ENCODE measurements around the gene NUDT19.
A peak's percentile ranks its signal among the peaks of the same experiment; 100 is the strongest.
"Not testable (repeated sequence)": the region's sequence is repeated elsewhere in the genome, so short reads cannot be mapped to it uniquely, and the experiment has no call there.

NUDT19 gene

DNA sequence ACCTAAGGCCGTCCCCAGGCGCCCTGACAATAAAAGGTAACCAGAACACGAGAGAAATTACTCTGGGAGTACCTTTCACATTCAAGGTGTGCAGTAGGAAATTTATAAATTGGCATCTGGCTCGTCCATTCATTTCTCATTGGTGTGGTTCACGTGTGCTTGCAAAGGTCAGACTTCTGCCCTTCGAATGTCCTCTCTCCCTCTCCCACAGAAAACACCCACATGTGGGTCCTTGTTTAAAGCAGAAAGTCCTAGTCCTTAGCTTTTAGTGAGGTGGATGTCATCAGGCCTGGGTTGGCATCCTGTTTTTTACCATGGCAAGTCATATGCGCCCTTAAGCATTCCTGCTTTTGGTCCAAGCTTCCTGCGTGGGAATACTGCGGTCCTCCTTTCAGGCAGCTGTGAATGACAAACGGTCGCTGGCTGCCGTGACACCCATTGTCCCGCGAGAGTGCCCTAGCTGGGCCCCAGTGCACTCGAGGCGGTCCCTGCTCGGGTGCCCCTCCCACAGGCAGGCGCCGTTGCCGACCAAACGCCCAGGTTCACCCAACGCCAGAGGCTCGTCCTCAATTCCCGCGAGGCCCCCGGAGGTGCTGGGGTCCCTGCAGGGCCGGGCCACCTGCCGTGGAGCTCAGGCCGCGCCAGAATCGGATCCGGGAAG, at the start of gene NUDT19:
Gene NUDT19 (plus strand): TSS at position 531 of the 661 bp plus-strand sequence. CDS start 140 bp downstream, outside the sequence.
- DNase-seq (ENCODE audit: low spot score in 2 of 2) (peak; percentile 63 to 90), ATAC-seq (peak; percentile 86)
- no peaks in the 10 kb centered on the region for H3K9me3 Mint-ChIP-seq
- peak within 1 kb of the TSS; percentile 96 for H3K27ac Mint-ChIP-seq
- peaks cover 30% of the 10 kb centered on the region for H3K36me3 Mint-ChIP-seq
- peak within 1 kb of the TSS; percentile 93 for H3K4me3 Mint-ChIP-seq
- H3K4me1 Mint-ChIP-seq, result peaks cover 51% of the 10 kb centered on the region

DNA sequence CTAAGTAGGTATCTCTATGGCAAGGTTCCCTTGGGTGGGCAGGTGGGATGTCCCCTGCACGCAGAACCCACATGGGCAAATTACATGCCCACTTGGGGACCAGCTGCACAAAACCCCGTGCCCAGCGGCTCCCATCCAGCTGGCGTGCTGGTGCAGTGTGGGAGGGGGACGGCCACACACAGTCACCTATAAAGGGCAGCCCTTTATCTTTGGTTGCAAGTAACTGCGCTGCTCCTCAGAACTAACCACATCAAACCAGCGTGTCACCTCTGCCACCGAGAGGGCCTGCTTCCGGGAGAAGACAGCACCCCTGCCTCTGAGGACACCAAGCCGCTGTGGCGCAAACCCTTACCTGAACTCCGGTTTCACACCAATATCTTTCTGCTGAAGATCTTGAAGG, 48.9 kb upstream of the NUDT19 start:
- Mint-ChIP-seq H3K4me3 (no peak overlapping the region), H3K27ac (peak overlapping the region; percentile 84), H3K36me3 (peaks cover 82% of the 10 kb centered on the region), H3K4me1 (peaks cover 21% of the 10 kb centered on the region), H3K9me3 (no peaks in the 10 kb centered on the region)
- DNase-seq (ENCODE audit: low spot score in 2 of 2), result no peak
- peak; percentile 88 for ATAC-seq

- DNase-seq (ENCODE audit: low spot score in 2 of 2) (peak in 1 of 2 donors; percentile 51), ATAC-seq (peak; percentile 85)
- no peak overlapping the region for H3K4me3 Mint-ChIP-seq
- peaks cover 77% of the 10 kb centered on the region for H3K36me3 Mint-ChIP-seq
- peaks cover 21% of the 10 kb centered on the region for H3K4me1 Mint-ChIP-seq
- H3K27ac Mint-ChIP-seq, result peak overlapping the region; percentile 82
- no peaks in the 10 kb centered on the region for H3K9me3 Mint-ChIP-seq
Measured at GRCh38 chr19:32646556-32646955, 45.1 kb upstream of the NUDT19 start.

GRCh38 chr19:32647361-32647760, 44.3 kb upstream of the NUDT19 start:
- H3K36me3 Mint-ChIP-seq, result peaks cover 69% of the 10 kb centered on the region
- no peaks in the 10 kb centered on the region for H3K9me3 Mint-ChIP-seq
- ATAC-seq (no peak), DNase-seq (ENCODE audit: low spot score in 2 of 2) (no peak)
- H3K4me1 Mint-ChIP-seq, result peaks cover 21% of the 10 kb centered on the region
- peak overlapping the region; percentile 82 for H3K27ac Mint-ChIP-seq
- H3K4me3 Mint-ChIP-seq, result no peak overlapping the region

DNA sequence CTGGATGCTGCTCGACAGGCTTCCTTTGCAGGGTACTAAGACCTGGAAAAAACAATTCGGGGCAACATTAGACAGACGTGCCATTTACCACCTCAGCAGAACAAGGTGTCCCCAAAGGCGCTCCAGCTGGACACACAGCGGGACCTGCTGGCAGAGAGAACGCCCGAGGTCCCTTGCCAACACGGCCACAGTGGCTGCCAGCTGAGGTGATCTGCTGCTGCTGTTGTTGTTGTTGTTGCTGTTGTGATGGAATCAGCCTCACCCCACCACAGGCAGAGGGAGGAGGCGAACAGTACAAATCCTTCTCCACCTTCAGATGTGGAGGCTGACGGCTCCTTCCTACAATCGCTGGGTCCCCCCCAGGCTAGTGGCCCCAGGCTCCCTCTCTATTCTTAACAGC, 41.9 kb upstream of the NUDT19 start:
- H3K27ac Mint-ChIP-seq, result no peak overlapping the region
- H3K4me1 Mint-ChIP-seq, result peaks cover 9% of the 10 kb centered on the region
- no peak for ATAC-seq
- H3K36me3 Mint-ChIP-seq, result peaks cover 61% of the 10 kb centered on the region
- H3K4me3 Mint-ChIP-seq, result no peak overlapping the region
- DNase-seq (ENCODE audit: low spot score in 2 of 2), result no peak
- no peaks in the 10 kb centered on the region for H3K9me3 Mint-ChIP-seq

- H3K36me3 Mint-ChIP-seq, result peaks cover 70% of the 10 kb centered on the region
- H3K4me1 Mint-ChIP-seq, result peaks cover 9% of the 10 kb centered on the region
- no peak overlapping the region for H3K27ac Mint-ChIP-seq
- H3K4me3 Mint-ChIP-seq, result no peak overlapping the region
- H3K9me3 Mint-ChIP-seq, result no peaks in the 10 kb centered on the region
- DNase-seq (ENCODE audit: low spot score in 2 of 2) (no peak), ATAC-seq (no peak)
Measured at GRCh38 chr19:32650671-32651070, 41.0 kb upstream of the NUDT19 start.

GRCh38 chr19:32651729-32652140, 39.9 kb upstream of the NUDT19 start:
- Mint-ChIP-seq H3K27ac (no peak overlapping the region), H3K36me3 (peaks cover 70% of the 10 kb centered on the region), H3K4me3 (no peak overlapping the region), H3K9me3 (no peaks in the 10 kb centered on the region), H3K4me1 (peaks cover 5% of the 10 kb centered on the region)
- DNase-seq (ENCODE audit: low spot score in 2 of 2) (no peak), ATAC-seq (no peak)

GRCh38 chr19:32652331-32652730, 39.3 kb upstream of the NUDT19 start:
- Mint-ChIP-seq H3K27ac (peak overlapping the region; percentile 74), H3K36me3 (peaks cover 70% of the 10 kb centered on the region)
- not testable (repeated sequence) for DNase-seq (ENCODE audit: low spot score in 2 of 2); H3K4me3 Mint-ChIP-seq; H3K4me1 Mint-ChIP-seq; H3K9me3 Mint-ChIP-seq; ATAC-seq

GRCh38 chr19:32652894-32653598, 38.6 kb upstream of the NUDT19 start:
- Mint-ChIP-seq H3K9me3 (no peaks in the 10 kb centered on the region), H3K27ac (peak overlapping the region; percentile 74), H3K4me1 (no peaks in the 10 kb centered on the region), H3K4me3 (no peak overlapping the region), H3K36me3 (peaks cover 70% of the 10 kb centered on the region)
- no peak for DNase-seq (ENCODE audit: low spot score in 2 of 2)
- ATAC-seq, result no peak

DNA sequence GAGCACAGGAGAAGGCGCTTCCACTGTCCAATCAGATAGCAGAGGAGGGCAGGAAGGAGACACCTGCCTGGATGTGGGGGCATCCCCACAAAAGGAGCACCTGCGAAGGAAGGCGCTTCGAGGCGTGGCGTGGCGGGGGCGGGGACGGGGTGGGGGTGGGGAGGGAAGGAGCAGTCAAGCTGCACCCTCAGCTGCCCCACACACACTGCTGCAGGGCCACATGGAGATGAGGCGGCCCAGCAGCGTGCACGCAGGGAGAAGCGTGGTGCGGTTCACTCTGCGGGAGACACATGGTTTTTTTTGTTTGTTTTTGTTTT, 38.1 kb upstream of the NUDT19 start:
- no peaks in the 10 kb centered on the region for H3K9me3 Mint-ChIP-seq
- ATAC-seq (no peak), DNase-seq (ENCODE audit: low spot score in 2 of 2) (no peak)
- no peaks in the 10 kb centered on the region for H3K4me1 Mint-ChIP-seq
- H3K27ac Mint-ChIP-seq, result no peak overlapping the region
- peaks cover 68% of the 10 kb centered on the region for H3K36me3 Mint-ChIP-seq
- no peak overlapping the region for H3K4me3 Mint-ChIP-seq

GRCh38 chr19:32656379-32656778, 35.2 kb upstream of the NUDT19 start:
- H3K27ac Mint-ChIP-seq; H3K4me3 Mint-ChIP-seq; DNase-seq (ENCODE audit: low spot score in 2 of 2); H3K9me3 Mint-ChIP-seq; H3K4me1 Mint-ChIP-seq; ATAC-seq: not testable (repeated sequence)
- H3K36me3 Mint-ChIP-seq, result peaks cover 60% of the 10 kb centered on the region

DNA sequence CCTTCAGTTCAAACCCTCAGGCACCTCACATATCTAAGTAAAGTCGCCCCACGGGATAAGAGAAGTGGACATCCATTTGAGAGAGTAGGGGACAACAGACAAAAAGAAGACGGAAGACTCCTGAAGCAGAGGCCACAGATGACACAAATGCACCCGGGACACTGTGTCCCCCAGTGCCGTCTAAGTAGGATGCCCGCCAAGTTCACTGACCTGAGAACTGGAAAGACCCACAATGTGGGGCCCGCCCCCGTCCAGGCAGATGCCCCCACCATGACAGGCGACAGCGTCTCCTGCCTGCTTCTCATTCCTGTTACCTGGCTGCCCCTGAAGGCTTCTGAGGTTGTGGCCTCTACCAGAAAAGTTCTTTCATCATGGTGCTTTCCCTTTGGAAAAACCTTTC, 33.5 kb upstream of the NUDT19 start:
- DNase-seq (ENCODE audit: low spot score in 2 of 2), result no peak
- peaks cover 53% of the 10 kb centered on the region for H3K36me3 Mint-ChIP-seq

GRCh38 chr19:32658527-32658926, 33.1 kb upstream of the NUDT19 start:
- ATAC-seq (no peak), DNase-seq (ENCODE audit: low spot score in 2 of 2) (no peak)
- H3K27ac Mint-ChIP-seq, result no peak overlapping the region
- no peaks in the 10 kb centered on the region for H3K4me1 Mint-ChIP-seq
- peaks cover 48% of the 10 kb centered on the region for H3K36me3 Mint-ChIP-seq
- H3K9me3 Mint-ChIP-seq, result no peaks in the 10 kb centered on the region
- no peak overlapping the region for H3K4me3 Mint-ChIP-seq

More for the DNA sequence above, 33.5 kb upstream of the NUDT19 start:
- Mint-ChIP-seq H3K27ac (no peak overlapping the region), H3K4me1 (no peaks in the 10 kb centered on the region), H3K9me3 (no peaks in the 10 kb centered on the region), H3K4me3 (no peak overlapping the region)
- no peak for ATAC-seq

GRCh38 chr19:32661318-32661717, 30.3 kb upstream of the NUDT19 start:
- DNase-seq (ENCODE audit: low spot score in 2 of 2), result no peak
- Mint-ChIP-seq H3K36me3 (peaks cover 30% of the 10 kb centered on the region), H3K27ac (no peak overlapping the region), H3K4me3 (no peak overlapping the region), H3K9me3 (no peaks in the 10 kb centered on the region), H3K4me1 (no peaks in the 10 kb centered on the region)
- no peak for ATAC-seq

DNA sequence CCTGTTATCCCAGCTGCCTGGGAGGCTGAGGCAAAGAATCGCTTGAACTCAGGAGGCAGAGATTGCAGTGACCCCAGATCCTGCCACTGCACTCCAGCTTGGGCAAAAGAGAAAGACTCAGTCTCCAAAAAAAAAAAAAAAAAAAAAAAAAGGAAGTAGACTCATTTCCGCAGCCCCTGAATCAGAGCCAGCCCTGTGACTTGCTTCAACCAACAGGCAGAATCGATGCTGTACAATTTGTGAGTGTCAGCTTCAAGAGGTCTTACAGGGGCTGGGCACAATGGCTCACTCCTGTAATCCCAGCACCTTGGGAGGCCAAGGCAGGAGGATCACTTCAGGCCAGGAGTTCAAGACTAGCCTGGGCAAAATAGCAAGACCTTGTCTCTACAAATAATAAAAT, 29.4 kb upstream of the NUDT19 start:
- no peak for ATAC-seq
- no peaks in the 10 kb centered on the region for H3K9me3 Mint-ChIP-seq
- H3K4me1 Mint-ChIP-seq, result no peaks in the 10 kb centered on the region
- H3K4me3 Mint-ChIP-seq, result no peak overlapping the region
- H3K27ac Mint-ChIP-seq, result no peak overlapping the region
- peaks cover 30% of the 10 kb centered on the region for H3K36me3 Mint-ChIP-seq
- DNase-seq (ENCODE audit: low spot score in 2 of 2), result no peak

DNA sequence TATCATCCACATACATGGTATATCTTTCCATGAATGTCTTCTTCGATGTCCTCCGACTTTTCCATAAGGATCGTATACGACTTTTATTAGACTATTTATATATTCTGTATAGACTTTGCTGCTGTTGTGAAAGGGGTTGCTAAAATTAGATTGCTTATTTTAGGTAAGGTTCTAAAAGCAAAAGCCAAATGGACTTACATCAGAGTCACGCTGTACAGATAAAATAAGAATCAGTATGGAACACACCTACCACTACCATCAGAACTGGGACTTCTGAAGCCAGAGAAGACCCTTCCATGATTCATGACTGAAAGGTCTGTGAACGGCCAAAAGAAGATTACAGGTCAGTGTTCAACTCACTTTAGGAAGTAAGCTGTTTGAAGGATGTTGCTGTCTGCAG, 25.5 kb upstream of the NUDT19 start:
- H3K36me3 Mint-ChIP-seq, result peaks cover 30% of the 10 kb centered on the region
- no peak overlapping the region for H3K27ac Mint-ChIP-seq
- ATAC-seq, result no peak
- H3K4me1 Mint-ChIP-seq, result peaks cover 23% of the 10 kb centered on the region
- H3K9me3 Mint-ChIP-seq, result no peaks in the 10 kb centered on the region
- no peak for DNase-seq (ENCODE audit: low spot score in 2 of 2)
- H3K4me3 Mint-ChIP-seq, result no peak overlapping the region
